GM19193 (cell line): ENCODE measurements around the gene ARHGEF12.

Experiments used
- POLR2A ChIP-seq: IDR thresholded peaks from 4 replicates; pipeline ENCODE4 v1.6.1; 2011; ENCODE audit not compliant: insufficient read depth, insufficient read length; ENCODE audit errors: extremely low read depth

ARHGEF12 gene

DNA sequence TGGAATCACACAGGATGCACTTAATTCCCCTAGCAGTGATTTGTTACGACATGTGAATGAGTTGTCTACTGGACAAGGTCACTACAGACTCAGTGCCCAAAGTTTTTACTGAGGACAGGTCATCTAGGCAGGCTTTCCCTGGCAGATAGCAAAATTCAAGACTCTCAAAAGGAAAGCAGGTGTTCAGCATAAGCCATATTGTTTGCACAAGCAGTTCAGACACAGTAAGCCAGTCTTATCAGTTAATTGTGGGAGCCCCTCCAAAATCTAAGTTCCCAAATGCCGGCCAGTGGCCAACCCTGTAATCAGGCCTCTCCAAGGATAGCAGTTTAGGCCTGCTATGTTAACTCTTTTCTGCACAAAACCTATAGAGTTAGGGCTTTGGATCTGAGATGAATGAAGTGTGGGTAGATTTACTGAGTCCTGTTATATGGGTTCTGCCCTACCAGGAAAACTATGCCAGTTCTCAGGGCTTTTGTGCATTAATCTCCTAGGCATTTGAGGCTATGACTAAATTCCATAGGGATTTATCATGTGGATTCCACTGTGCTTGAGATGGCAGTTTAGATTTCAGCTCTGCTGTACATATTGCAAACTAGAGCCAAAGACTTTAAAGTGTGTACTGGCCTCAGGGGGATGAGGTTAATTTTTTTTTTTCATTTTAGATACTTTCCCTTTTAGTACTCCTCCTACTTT lies 4.8 kb upstream of the ARHGEF12 start:
- no peak for TF ChIP-seq POLR2A

DNA sequence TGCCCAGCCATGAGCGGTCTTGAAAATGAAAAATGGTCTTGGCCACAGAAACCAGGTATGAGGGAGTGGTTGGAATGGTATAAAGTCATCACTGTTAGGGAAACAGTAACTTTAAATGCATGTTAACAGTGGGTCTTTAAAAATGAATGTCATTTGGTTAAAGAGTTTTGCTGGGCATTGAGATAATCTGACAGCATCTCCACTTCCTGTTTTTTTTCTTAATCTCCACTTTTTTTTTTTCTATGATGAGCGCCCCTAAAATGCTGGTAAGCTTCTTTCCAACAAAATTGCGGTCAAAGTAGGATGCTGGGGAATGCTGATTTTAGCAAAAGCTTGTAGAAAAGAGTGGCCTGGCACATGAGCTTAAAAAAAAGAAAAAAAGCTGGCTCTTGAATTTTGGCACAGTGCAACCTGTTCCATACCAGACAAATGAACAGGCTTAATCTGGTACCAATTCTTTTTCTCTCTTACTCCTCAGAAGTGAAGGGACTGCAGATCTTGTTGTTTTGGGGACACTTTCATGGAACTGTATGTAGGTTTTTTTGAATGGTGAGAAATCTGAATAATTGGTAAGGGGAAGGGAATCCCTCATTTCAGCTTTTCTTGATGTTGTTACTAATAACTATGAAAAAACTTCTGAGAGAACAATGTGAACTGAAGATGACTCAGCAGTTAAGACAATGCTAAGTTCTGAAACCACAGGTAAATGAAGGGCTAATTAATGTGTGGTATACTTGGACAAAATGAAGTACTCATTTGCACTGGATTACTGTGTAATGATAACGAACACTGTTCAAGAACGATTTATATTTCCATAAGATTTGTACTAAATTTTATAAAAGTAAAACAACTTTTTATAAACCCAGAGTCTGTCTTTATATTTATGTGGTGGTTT lies 3.1 kb upstream of the ARHGEF12 start:
- no peak for TF ChIP-seq POLR2A

DNA sequence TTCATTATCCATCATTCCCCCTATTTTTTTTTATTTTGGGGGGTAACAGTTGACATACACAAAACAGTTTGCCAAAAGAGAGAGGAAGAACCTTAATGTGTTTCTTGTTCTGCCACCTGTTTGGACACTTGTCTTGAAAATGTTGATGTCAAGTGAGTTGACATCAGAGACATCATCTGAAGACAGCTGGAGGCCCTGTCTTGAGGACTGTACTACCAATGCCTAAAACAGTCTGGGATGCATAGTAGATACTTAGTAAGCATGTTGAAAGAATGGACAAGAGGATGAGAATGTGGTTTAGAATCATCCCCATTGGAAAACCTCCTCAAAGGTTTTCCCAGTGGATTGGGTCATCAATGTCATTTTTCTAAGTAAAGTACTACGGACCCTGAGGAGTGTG lies 2.4 kb upstream of the ARHGEF12 start:
- no peak for TF ChIP-seq POLR2A

DNA sequence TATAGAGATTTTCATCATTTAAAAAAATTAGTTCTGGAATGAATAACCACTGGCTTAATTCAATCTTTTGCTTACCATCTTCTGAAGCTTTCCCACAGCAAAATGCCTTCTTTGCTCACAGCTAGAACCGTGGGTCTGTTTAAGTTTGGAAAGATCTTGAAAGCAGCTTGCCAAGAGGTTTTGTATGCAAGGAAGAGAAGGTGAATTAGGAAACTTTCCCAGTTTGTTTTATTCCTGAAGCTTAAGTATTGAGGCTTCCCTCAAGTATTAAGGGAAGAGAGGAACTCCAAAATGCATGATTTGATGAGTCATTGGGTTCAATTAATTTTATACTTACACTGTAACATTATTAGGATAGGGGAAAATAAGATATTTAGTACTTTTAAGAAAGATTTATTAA lies 1.9 kb upstream of the ARHGEF12 start:
- TF ChIP-seq POLR2A: no peak

DNA sequence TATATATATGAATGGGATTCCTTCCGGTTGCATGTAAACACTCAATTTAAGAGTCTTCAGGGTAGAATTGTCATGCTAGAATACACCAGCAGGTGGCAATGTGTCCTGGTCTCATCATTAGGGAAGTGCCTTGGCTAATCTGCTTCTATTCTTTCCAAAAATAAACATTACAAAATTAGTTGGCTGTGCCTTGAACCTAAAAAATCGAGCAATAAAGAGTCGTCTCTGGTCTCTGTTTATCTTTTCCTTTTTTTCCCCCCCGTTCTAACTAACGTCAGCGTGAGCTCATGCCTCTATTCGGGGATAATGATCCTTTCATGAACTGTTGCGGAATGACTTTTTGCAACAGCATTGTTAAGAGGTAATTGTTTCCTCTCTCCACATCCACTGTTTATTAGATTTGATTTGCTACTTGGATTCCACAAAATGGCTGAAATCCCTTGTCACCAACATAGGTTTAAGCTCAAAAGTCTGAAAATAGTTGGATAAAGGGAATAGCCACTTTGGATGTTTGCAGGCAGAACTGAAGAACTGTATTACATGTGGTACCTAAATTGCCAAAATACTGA lies 1.2 kb upstream of the ARHGEF12 start:
- no peak for TF ChIP-seq POLR2A

DNA sequence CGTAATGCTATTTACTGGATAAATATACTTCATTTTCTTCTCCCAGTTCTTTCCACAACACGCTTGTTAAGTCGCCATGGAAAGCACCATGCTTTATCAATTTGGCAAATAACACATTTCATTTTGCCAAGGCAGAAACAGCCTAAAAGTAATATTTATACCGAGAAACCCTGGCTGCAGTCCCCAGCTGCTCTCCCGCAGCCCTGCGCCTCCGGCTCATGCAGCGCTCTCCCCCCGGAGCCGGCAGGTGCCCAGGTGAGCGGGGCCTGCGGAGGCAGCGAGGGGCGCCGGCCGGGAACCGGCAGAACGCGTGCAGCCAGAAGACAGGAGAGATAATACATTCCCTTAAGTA lies 681 bp upstream of the ARHGEF12 start:
- TF ChIP-seq POLR2A: no peak

DNA sequence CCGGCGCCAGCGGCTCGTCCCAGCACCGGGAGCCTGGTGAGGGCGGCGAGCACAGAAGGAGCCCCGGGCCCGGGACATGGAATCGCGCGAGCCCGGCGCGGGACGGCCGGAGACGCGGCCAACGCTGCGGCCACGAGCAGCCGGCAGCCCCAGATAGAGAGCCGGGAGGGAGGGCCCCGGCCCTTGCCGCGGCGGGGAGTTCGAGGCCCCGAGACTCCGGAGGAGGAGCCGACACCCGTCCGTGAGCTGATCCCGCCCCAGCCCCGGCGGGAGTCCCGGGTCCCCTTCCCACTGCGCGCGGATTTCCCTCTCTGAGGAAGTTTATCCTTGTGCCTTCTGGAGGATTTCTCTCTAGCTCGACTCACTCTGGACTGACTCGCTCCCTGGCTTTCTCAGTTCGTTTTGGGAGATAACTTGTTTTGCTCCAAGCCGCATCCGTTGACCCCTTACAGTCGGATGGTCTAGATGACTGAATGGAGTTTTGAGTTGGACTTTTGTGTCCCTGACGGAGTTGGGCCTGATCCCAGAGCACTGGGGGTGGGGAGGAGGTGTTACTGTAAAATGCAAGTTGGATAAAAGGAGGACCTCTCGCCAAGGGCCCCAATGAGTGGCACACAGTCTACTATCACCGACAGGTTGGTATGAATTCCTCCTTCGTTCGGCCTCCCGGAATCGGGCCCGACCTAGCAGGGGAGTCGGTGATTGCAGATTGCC lies 585 bp downstream of the ARHGEF12 start:
- no peak for TF ChIP-seq POLR2A

DNA sequence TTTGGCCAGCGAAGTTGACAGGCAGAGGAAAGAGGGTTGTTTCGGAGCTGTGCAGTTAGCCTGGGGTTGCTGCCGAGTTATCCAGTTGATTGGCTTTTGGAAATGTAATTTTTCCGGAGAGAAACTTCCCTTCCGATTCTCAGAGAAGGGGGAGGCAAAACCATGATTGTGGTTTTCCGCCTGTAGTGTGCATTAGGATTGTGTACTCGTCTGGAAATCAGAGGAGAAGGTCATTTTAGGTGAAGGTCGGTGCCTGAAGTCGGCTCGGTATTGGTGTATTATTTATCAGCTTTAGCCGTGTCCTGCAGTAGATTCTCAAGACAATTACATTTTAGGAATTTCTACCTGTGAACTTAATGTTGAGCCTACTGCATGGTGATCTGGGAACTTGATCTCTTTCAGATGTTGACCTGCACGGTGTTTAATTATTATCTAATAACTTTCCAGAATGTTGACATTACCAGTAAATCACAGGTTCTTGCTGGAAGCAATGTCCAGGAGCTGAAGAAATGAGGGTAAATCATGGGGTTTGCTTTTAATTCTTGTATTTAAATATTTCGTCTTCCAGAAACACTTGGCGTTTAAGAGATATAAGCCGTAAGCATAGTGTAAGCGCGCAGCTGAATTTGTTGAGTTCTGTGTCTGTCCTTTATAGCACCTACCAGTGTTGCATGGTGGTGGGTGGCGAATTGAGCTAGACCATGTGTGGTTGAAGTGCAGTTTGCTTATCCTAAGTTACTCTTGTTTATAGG lies 1.3 kb downstream of the ARHGEF12 start:
- no peak for TF ChIP-seq POLR2A

DNA sequence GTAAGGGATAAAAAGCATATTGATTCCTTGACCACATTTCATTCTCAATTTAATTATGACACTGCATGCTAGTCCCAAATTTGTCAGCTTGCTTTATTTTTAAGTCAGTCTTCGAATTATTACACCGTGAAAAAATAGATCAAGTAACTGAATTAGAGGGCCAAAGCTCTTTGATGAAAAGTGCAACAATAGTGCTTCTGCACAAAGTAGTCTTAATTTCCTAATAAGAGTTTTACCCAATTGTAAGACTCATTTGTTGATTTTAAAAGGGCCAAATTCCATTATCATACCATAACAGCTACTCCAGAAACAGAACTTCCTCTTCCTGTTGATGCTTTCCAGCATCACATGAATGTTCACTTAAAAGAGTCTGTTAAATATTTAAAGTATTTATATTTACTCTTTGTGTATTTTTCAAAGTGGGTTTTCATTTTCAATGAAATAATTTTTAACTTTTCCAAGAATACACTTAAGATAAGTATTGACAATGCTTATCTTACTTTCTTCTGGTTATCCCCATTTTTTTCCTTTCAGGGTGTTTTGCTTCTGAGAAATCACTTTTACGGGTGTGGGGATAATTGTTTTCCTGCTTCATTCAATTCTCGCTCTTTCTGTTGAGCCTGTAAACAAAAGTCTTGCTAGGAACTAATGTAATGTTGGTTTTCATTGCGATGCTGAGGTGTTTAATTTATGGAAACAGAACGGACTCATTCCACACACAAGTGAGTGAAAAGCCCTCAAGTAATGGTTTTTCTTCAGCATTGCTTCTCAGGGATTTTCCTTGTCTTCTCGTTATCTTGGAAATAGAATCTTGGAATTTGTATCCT lies 2.1 kb downstream of the ARHGEF12 start:
- no peak for TF ChIP-seq POLR2A

DNA sequence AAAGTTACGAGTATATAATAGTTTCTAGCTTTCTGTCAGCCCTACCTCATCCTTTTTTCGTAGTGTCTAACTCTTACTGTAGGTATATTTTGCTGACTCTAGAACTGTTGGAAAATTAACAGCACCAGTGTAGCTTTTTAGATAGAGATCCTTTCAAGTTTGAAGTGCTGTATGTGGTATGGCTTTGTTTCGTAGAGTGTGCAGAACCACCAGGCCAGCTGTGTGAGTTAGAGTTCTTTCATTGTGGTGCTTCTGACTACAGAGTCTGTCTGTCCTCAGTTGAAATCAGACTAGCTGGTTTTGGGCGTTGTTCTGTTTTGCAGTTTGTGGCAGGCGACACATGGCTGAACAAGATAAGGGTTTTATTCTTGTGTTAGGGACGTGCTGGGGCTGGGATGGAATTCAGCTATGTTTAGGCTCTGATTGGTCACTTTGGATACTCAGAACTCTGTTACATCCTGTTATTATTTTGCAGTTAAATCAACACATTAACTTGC lies 3.2 kb downstream of the ARHGEF12 start:
- no peak for TF ChIP-seq POLR2A

DNA sequence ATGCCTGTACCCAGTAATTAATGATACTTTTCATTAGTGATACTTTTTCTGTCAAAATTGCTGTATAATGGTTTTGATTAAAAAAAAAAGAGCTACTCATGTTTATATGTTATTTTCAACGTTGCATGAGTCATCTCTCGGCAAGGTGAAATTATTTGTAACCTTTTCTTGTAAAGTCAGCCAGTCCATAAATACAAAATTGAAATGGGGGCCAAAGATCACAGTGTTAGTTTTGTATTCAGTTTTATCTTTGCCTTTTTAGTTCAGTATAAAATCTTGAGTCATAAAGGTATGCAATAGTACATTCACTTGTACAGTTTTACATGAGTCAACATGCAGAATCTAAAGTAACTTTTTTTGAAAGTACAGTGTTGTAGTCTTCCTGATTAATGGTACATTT lies 4.3 kb downstream of the ARHGEF12 start:
- TF ChIP-seq POLR2A: no peak

DNA sequence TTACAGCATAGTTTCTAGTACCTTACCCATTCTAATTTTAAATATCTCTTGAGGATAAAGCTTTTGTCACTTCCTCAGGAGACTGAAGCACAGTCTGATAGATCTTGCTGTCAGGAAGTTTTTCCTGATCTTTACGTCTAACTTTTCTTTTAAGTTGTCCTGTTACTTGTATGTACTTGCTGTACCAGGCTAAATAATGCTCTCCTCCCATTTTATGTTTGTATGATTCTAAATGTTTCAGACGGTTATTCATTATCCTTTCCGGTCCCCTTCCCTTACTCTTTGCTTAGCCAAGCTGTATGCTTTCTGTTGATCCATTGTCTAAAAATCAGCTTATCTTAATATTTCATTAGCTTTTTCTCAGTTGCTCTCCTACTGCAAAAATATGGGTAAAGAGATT lies 6.0 kb downstream of the ARHGEF12 start:
- no peak for TF ChIP-seq POLR2A

DNA sequence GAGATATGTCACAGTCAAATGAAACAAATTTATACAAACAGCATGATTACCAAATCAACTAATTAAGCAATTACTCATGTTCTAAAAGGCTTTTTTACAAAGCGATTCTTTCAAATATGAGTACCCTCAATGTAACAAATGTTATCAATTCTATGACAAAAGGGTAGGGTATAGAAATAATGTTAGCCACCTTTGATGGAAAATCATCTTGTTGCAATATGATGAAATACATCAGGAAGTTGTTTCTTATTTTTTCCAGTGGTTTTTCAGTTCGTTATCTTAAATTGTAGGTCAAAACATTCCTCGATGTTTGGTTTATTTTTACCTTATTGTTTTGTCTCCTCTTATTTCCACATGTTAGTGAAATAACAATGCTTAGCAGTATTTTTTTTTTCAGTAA lies 6.5 kb downstream of the ARHGEF12 start:
- no peak for TF ChIP-seq POLR2A

DNA sequence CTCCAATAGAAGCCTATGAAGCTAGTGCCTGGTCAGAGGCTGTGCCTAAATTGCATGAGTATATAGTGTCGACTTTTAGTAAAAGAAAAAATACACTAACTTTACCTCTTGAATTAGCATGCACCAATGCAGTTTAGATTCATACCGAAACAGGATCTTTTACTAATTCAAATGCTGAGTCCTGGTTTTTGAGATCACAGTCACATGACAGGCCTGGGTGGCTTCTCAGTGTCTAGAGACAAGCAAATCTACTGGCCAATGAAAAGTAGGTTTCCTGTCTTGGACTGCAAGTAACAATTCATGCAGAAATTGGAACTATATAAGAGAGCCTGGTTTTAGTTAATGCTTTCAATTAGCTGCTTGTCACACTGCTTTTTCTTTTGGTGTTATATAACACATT lies 7.2 kb downstream of the ARHGEF12 start:
- no peak for TF ChIP-seq POLR2A

DNA sequence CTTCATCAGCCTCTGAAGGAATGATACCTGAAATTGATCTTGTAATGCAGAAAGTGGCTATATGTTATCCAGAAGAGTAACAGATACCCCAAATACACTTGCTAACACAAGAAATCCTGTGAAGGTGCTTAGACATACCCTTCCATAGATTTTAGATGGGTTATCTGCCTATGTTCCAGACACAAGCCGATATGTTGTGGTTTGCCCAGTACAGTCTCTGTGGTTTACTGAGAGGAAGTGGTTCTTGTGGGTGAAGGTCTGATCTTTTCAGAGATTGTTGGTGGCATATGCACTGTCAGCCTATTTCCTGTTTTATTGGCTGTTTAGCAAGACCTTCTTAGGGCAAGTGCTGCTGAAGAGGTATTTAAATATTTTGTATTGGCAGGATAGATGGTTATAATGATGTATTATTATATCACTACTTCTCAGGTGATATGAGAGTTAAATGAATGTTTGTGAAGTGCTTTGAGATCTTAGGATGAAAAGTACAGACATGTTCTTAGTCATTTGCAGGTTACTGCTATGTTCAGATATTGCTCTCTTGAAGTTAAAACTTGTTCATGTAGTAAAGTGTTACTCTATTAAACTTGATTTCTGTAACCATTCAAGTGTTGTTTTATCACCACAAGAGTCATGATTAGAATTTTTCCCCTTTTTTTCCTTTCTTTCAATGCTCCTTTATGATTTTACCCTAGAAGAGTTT lies 8.2 kb downstream of the ARHGEF12 start:
- TF ChIP-seq POLR2A: no peak
